AG04450 (cell line): ENCODE results near the gene DZIP1L. TPM values are rescaled to one million over a fixed set of nuclear protein-coding genes. Genes with fewer than 3 reads are reported as not detected.

Experiments used
- CTCF ChIA-PET: fragments of 300-600, 350-600 bp; formaldehyde crosslinking; extraction: SDS; loops from one replicate; lab custom pipeline; 2022; ENCODE audit warnings: antibody characterized with exemption, inconsistent platforms; lab: Charles Lee
- POLR2A ChIA-PET: fragments of 350-600 bp; formaldehyde crosslinking; extraction: SDS; loops from one replicate; lab custom pipeline; 2021; ENCODE audit warnings: antibody characterized with exemption, inconsistent platforms; lab: Yijun Ruan, JAX
- DNase-seq: peaks from one replicate; pipeline ENCODE4 v3.0.0-alpha.2; 2011; ENCODE audit warnings: low read depth, low spot score
- H3K27ac ChIP-seq: one replicate; pipeline ENCODE4 v1.5.1; 2012; ENCODE audit warnings: low read depth, low read length, control low read depth
- H3K27me3 ChIP-seq: one replicate; pipeline ENCODE4 v1.6.0; 2012; ENCODE audit warnings: low read length; ENCODE audit not compliant: control insufficient read depth, insufficient read depth
- H3K4me3 ChIP-seq: 2 replicates; pipeline ENCODE4 v1.5.1; 2011; ENCODE audit warnings: mild to moderate bottlenecking, low read depth, low read length, control low read depth
- H3K9me3 ChIP-seq: 2 replicates; pipeline ENCODE4 v1.5.1; 2012; ENCODE audit warnings: low read length; ENCODE audit not compliant: control insufficient read depth, insufficient read depth
- polyA plus RNA-seq: library from polyadenylated mRNA; depleted of rRNA; stranded (reverse); fragments of >200 nt; gene quantifications from 2 replicates; pipeline ENCODE4 v1.2.3, GENCODE V29; 2011
- TF ChIP-seq, protein P1 (sequence below): IDR thresholded peaks from 2 replicates; pipeline ENCODE4 v1.5.1; 2011; ENCODE audit warnings: low read depth, low read length, control low read depth, inconsistent platforms

Gene DZIP1L
- polyA plus RNA-seq, 1 experiment: 5.7 TPM

DNA sequence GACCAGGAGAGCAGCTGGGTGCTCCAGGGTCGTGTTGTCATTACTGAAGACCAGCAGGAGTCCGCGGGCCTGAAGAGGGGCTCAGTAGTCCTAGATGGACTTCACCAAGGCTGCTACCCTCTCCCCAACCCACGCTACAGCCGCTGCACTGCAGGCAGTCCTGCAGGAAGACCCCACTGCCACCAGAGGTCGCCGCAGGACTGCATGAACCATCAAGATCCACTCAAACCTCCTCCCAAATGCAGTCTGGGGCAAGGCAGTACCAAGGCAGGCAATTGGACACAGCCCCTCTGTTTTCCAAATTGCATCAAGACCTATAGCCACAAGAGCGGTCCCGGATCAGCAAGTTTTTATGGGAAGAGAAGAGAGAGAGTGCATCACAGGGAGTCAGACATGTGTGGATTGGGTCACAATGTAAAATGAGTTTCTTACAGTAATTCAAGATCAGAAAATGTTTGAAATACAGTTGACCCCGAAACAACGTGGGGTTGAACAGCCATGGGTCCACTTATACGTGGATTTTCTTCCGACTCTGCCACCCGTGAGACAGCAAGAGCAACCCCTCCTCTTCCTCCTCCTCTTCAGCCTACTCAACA lies 46.7 kb downstream of the DZIP1L start:
- POLR2A ChIA-PET: no interaction called here
- no peak overlapping the region for H3K27ac ChIP-seq
- no peak overlapping the region for H3K4me3 ChIP-seq
- CTCF ChIA-PET: interaction anchor here (0.7 to 7.7 kb wide), 15 partner anchors 8 to 623 kb away, joined by 3 to 202 read pairs (median 5); partner anchors contain the start of genes ARMC8, DBR1 and DZIP1L
- TF ChIP-seq, protein P1, sequence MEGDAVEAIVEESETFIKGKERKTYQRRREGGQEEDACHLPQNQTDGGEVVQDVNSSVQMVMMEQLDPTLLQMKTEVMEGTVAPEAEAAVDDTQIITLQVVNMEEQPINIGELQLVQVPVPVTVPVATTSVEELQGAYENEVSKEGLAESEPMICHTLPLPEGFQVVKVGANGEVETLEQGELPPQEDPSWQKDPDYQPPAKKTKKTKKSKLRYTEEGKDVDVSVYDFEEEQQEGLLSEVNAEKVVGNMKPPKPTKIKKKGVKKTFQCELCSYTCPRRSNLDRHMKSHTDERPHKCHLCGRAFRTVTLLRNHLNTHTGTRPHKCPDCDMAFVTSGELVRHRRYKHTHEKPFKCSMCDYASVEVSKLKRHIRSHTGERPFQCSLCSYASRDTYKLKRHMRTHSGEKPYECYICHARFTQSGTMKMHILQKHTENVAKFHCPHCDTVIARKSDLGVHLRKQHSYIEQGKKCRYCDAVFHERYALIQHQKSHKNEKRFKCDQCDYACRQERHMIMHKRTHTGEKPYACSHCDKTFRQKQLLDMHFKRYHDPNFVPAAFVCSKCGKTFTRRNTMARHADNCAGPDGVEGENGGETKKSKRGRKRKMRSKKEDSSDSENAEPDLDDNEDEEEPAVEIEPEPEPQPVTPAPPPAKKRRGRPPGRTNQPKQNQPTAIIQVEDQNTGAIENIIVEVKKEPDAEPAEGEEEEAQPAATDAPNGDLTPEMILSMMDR: peak; percentile 99
- no peaks in the 10 kb centered on the region for H3K27me3 ChIP-seq
- peak; percentile 68 for DNase-seq
- H3K9me3 ChIP-seq: no peaks in the 10 kb centered on the region

DNA sequence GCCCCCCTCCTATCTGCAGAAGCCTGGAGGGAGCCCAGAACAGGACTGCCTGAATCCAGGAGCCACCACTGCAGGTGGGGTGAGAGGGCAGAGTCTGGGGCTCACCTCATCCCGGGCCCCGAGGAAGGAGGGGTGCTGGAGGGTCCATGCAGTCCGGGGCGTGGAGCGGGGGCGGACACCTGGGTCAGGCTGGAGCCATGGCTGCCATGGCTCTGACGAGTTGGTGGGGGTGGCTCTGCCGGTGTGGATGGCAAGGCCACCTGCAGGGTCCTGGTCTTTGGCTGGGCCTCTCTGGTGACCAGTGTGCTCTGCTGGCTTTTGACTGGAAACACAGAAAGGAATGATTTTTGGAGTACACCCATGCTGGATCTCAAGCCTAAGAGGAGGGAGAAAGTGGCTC lies 47.4 kb downstream of the DZIP1L start:
- Histone ChIP-seq H3K4me3 (no peak overlapping the region), H3K9me3 (no peaks in the 10 kb centered on the region), H3K27me3 (no peaks in the 10 kb centered on the region), H3K27ac (no peak overlapping the region)
- TF ChIP-seq, protein P1: no peak
- POLR2A ChIA-PET: no interaction called here
- no peak for DNase-seq
- CTCF ChIA-PET: interaction anchor here (0.7 to 7.7 kb wide), 4 partner anchors 9 to 62 kb away, joined by 3 to 202 read pairs (median 4); partner anchors contain the start of gene DZIP1L

DNA sequence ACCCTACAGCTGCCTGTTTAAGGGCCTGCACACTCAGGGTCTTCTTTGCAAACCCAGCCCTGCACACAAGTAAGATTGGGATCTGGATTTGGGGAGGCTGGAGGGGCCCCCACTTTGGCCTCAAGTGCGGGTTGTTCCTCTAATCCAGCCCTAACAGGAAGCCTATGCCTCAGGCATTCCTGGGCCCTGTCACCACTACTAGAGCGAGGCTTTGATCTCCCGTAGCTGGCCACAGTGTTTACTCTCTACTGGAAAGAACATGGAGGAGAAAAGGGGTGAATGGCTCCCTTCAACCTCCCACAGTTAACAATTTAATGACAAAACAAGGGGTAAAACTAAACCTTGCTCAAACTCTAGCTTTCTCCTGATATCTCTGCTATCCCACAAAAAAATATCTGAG lies 48.4 kb downstream of the DZIP1L start:
- Histone ChIP-seq H3K27me3 (no peaks in the 10 kb centered on the region), H3K27ac (peak overlapping the region; percentile 2), H3K9me3 (no peaks in the 10 kb centered on the region), H3K4me3 (no peak overlapping the region)
- DNase-seq: no peak
- ChIA-PET CTCF (interaction anchor here (0.6 to 7.7 kb wide), 6 partner anchors 10 to 1034 kb away, joined by 3 to 202 read pairs (median 4); partner anchors contain the start of gene DZIP1L), POLR2A (no interaction called here)
- TF ChIP-seq, protein P1: no peak

DNA sequence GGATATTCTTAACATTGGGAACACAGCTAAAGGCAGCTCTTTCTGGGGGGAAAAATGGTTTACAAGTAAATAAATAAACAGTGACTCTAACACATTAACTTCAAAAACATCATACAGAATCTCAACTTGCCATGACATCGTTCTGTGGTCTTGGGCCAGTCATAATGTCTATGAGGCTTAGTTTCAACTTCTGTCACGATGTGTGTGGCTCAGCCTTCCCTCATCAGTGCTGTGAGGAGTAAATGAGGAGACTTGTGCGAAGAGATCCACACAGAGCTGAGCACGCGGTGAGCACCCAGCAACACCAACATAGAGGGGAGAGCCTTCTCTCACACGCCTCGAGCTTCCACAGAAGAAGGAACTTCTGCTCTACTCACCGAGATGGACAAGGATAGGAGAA lies 49.0 kb downstream of the DZIP1L start:
- TF ChIP-seq, protein P1: no peak
- Histone ChIP-seq H3K27ac (no peak overlapping the region), H3K27me3 (no peaks in the 10 kb centered on the region), H3K9me3 (no peaks in the 10 kb centered on the region), H3K4me3 (no peak overlapping the region)
- CTCF ChIA-PET: interaction anchor here (1.4 to 7.7 kb wide), 3 partner anchors 10 to 51 kb away, joined by 3 to 202 read pairs (median 7); partner anchors contain the start of gene DZIP1L
- POLR2A ChIA-PET: no interaction called here
- no peak for DNase-seq

DNA sequence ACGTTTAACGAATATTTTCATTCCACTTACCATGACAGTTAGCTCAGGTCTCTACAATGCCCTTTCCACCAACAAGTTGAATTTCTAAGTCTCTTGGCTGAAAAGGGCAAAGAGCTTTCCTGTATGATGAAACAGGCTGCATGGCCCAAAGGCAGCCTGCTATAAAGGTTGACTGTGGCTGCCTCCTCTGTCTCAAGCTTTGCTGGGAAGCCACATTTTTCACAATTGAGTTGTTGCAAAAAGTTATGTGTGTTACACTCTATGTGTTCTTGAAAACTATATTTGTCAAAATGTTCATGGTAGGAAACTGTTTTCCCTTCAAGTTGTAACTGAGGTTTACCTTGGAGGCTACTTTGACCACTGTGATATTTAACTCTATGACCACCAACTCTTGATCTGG lies 49.5 kb downstream of the DZIP1L start:
- no peak for DNase-seq
- CTCF ChIA-PET: interaction anchor here (2.3 to 7.7 kb wide), 2 partner anchors 11 to 52 kb away, joined by 7 to 202 read pairs; partner anchors contain the start of gene DZIP1L

More for the DNA sequence above, 49.5 kb downstream of the DZIP1L start:
- Histone ChIP-seq H3K27ac (no peak overlapping the region), H3K9me3 (no peaks in the 10 kb centered on the region), H3K27me3 (no peaks in the 10 kb centered on the region), H3K4me3 (no peak overlapping the region)
- TF ChIP-seq, protein P1: no peak
- POLR2A ChIA-PET: no interaction called here
